GM18505 (cell line): Measurements from ENCODE around the gene GALNT17.
"Not testable (repeated sequence)": the region's sequence is repeated elsewhere in the genome, so short reads cannot be mapped to it uniquely, and the experiment has no call there.

Experiments used
- ATAC-seq: cut with Tn5 transposase; IDR thresholded peaks from one replicate; pipeline ENCODE4 v1.9.1; 2021; ENCODE audit not compliant: unreplicated experiment
- POLR2A ChIP-seq: IDR thresholded peaks from 4 replicates; pipeline ENCODE4 v1.6.1; 2011; ENCODE audit warnings: borderline replicate concordance; ENCODE audit not compliant: insufficient read depth, insufficient read length; ENCODE audit errors: extremely low read depth

Gene GALNT17

GRCh38 chr7:71710442-71710841, 578.5 kb downstream of the GALNT17 start:
- no peak for ATAC-seq
- no peak for TF ChIP-seq POLR2A

- no peak for ATAC-seq
- TF ChIP-seq POLR2A = no peak
These were observed 580.8 kb downstream of the GALNT17 start for GRCh38 chr7:71712653-71713180.

GRCh38 chr7:71716690-71717089, 584.7 kb downstream of the GALNT17 start:
- no peak for TF ChIP-seq POLR2A
- no peak for ATAC-seq

GRCh38 chr7:71718563-71718962, 586.6 kb downstream of the GALNT17 start:
- TF ChIP-seq POLR2A = no peak
- no peak for ATAC-seq

- TF ChIP-seq POLR2A = no peak
- ATAC-seq = no peak
These were observed 589.8 kb downstream of the GALNT17 start for GRCh38 chr7:71721742-71722141.

- TF ChIP-seq POLR2A = no peak
- ATAC-seq = no peak
These were observed 591.9 kb downstream of the GALNT17 start for GRCh38 chr7:71723859-71724258.

GRCh38 chr7:71727347-71727746, 595.4 kb downstream of the GALNT17 start:
- no peak for TF ChIP-seq POLR2A

GRCh38 chr7:71731740-71732139, 599.8 kb downstream of the GALNT17 start:
- ATAC-seq = no peak
- no peak for TF ChIP-seq POLR2A

More at GRCh38 chr7:71727347-71727746, 595.4 kb downstream of the GALNT17 start:
- no peak for ATAC-seq

GRCh38 chr7:71733107-71733870, 601.3 kb downstream of the GALNT17 start:
- no peak for ATAC-seq

GRCh38 chr7:71735961-71736556, 604.1 kb downstream of the GALNT17 start:
- TF ChIP-seq POLR2A = no peak
- no peak for ATAC-seq

More at GRCh38 chr7:71733107-71733870, 601.3 kb downstream of the GALNT17 start:
- TF ChIP-seq POLR2A = no peak

- not testable (repeated sequence) for ATAC-seq
These were observed 606.1 kb downstream of the GALNT17 start for GRCh38 chr7:71737931-71738540.

GRCh38 chr7:71739520-71740173, 607.7 kb downstream of the GALNT17 start:
- ATAC-seq = no peak
- no peak for TF ChIP-seq POLR2A

GRCh38 chr7:71740174-71740560, 608.2 kb downstream of the GALNT17 start:
- no peak for TF ChIP-seq POLR2A
- no peak for ATAC-seq
